Left ventricle myocardium inferior (tissue), 1 donor: ENCODE data around the gene REL. TPM values are rescaled to one million over a fixed set of nuclear protein-coding genes. Genes with fewer than 3 reads are reported as not detected.
"Not testable (repeated sequence)": the region's sequence is repeated elsewhere in the genome, so short reads cannot be mapped to it uniquely, and the experiment has no call there.

Experiments
- DNase-seq: peaks from one replicate; pipeline ENCODE4 v3.0.0-alpha.2; 2020
- H3K27ac ChIP-seq: fragments of 200-600 bp; replicated peaks from 2 replicates; pipeline ENCODE4 v1.8.0; 2021
- H3K27me3 ChIP-seq: fragments of 200-600 bp; 2 replicates; pipeline ENCODE4 v1.8.0; 2021; ENCODE audit warnings: low read depth
- H3K36me3 ChIP-seq: fragments of 200-600 bp; 2 replicates; pipeline ENCODE4 v1.8.0; 2021
- H3K4me1 ChIP-seq: fragments of 200-600 bp; 2 replicates; pipeline ENCODE4 v1.8.0; 2021
- H3K4me3 ChIP-seq: fragments of 200-600 bp; 2 replicates; pipeline ENCODE4 v1.8.0; 2021; ENCODE audit warnings: mild to moderate bottlenecking, moderate library complexity
- H3K9me3 ChIP-seq: fragments of 200-600 bp; replicated peaks from 2 replicates; pipeline ENCODE4 v1.8.0; 2021
- CTCF ChIP-seq: fragments of 200-600 bp; IDR thresholded peaks from 2 replicates; pipeline ENCODE4 v1.8.0; 2021; ENCODE audit warnings: antibody characterized with exemption, mild to moderate bottlenecking, borderline replicate concordance
- intact Hi-C: fragments of 100-400 bp; cut with micrococcal nuclease; formaldehyde crosslinking; loops from one replicate; pipeline ENCODE4 v1.11.0; 2022
- total RNA-seq: library from RNA; stranded (reverse); fragmentation: NEBNext Ultra II Directional; extraction: Animal tissue kit (Norgen Biotek cat#: 25700); gene quantifications from one replicate; pipeline ENCODE4 v1.2.1, GENCODE V29; 2021
- donor health status: DM: no; HTN: yes; CAD: no; lungs with severe emphysema.

Gene REL
- total RNA-seq, 1 donor from 2014 or later: 5.0 TPM

- H3K4me3 ChIP-seq: no peak overlapping the region
- H3K36me3 ChIP-seq: peaks cover 84% of the 10 kb centered on the region
- no peak overlapping the region for H3K27ac ChIP-seq
- no peaks in the 10 kb centered on the region for H3K27me3 ChIP-seq
- no peaks in the 10 kb centered on the region for H3K4me1 ChIP-seq
- H3K9me3 ChIP-seq: no peaks in the 10 kb centered on the region
- no peak for TF ChIP-seq CTCF
- intact Hi-C loops: loop anchor here (10.0 kb wide), 1 partner anchor 104 kb away; no protein-coding TSS in a partner anchor
- DNase-seq: no peak
These were observed 17.2 kb downstream of the REL start for GRCh38 chr2:60898567-60898966.

GRCh38 chr2:60899230-60899891, 18.0 kb downstream of the REL start:
- no peaks in the 10 kb centered on the region for H3K4me1 ChIP-seq
- DNase-seq: no peak
- H3K27me3 ChIP-seq: no peaks in the 10 kb centered on the region
- no peaks in the 10 kb centered on the region for H3K9me3 ChIP-seq
- intact Hi-C loops: loop anchor here (10.0 kb wide), 1 partner anchor 105 kb away; no protein-coding TSS in a partner anchor
- no peak for TF ChIP-seq CTCF
- no peak overlapping the region for H3K27ac ChIP-seq
- peaks cover 76% of the 10 kb centered on the region for H3K36me3 ChIP-seq
- no peak overlapping the region for H3K4me3 ChIP-seq

GRCh38 chr2:60899892-60900249, 18.5 kb downstream of the REL start:
- TF ChIP-seq CTCF: no peak
- no peak overlapping the region for H3K27ac ChIP-seq

GRCh38 chr2:60901296-60901695, 19.9 kb downstream of the REL start:
- intact Hi-C loops, H3K4me1 ChIP-seq, H3K27ac ChIP-seq, H3K27me3 ChIP-seq, H3K4me3 ChIP-seq, DNase-seq, H3K9me3 ChIP-seq: not testable (repeated sequence)
- peaks cover 72% of the 10 kb centered on the region for H3K36me3 ChIP-seq

More at GRCh38 chr2:60899892-60900249, 18.5 kb downstream of the REL start:
- Histone ChIP-seq H3K4me3 (no peak overlapping the region), H3K36me3 (peaks cover 75% of the 10 kb centered on the region), H3K9me3 (no peaks in the 10 kb centered on the region), H3K4me1 (no peaks in the 10 kb centered on the region), H3K27me3 (no peaks in the 10 kb centered on the region)
- no peak for DNase-seq
- intact Hi-C loops: loop anchor here (10.0 kb wide), 1 partner anchor 105 kb away; no protein-coding TSS in a partner anchor

- H3K9me3 ChIP-seq, DNase-seq, intact Hi-C loops, H3K27ac ChIP-seq, H3K4me1 ChIP-seq, H3K4me3 ChIP-seq, H3K27me3 ChIP-seq: not testable (repeated sequence)
- H3K36me3 ChIP-seq: peaks cover 61% of the 10 kb centered on the region
These were observed 24.5 kb downstream of the REL start for GRCh38 chr2:60905867-60906266.

- H3K4me3 ChIP-seq: no peak overlapping the region
- no peak overlapping the region for H3K27ac ChIP-seq
- no peaks in the 10 kb centered on the region for H3K9me3 ChIP-seq
- TF ChIP-seq CTCF: no peak
- H3K4me1 ChIP-seq: no peaks in the 10 kb centered on the region
- no peaks in the 10 kb centered on the region for H3K27me3 ChIP-seq
- H3K36me3 ChIP-seq: peaks cover 55% of the 10 kb centered on the region
- DNase-seq: no peak
- intact Hi-C loops: no loop called here
These were observed 25.0 kb downstream of the REL start for GRCh38 chr2:60906395-60906794.
